Measurements from ENCODE around the gene SS18L1.

Gene SS18L1

DNA sequence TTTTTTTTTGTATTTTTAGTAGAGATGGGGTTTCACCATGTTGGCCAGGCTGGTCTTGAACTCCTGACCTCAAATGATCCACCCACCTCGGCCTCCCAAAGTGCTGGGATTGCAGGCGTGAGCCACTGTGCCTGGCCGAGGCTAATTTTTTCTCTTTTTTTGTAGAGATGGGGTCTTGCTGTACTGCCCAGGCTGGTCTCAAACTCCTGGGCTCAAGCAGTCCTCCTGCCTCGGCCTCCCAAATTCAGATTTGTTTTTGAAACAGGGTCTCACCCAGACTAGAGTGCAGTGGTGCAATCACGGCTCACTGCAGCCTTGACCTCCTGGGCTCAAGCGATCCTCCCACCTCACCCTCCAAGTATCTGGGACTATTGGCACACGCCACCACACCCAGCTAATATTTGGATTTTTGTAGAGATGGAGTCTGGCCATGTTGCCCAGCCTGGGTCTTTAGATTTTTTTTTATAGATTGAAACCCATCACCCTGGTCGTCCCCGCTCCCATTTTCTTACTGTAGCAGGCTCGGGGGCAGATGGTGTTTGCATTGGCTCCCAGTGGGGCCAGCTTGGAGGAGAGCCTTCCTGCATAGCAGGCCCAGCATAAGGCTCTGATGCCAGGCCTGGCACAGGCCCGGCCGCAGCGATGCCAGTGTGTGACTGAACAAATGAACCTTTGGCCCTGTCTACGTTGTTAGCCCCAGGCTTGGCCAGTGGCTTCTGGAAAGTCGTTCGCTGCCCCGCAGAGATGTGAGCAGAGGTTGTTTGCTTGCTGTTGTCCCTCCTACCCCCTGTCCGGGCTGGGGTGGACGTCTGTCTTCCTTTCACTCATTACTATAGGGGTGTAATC, 35.0 kb downstream of the SS18L1 start:
- H3K27ac ChIP-seq, result no peak overlapping the region
- H3K4me1 ChIP-seq, result peaks cover 0 to 9% (median 5%) of the 10 kb centered on the region in 4 donors
- no peak for DNase-seq
- TF ChIP-seq, protein P1, sequence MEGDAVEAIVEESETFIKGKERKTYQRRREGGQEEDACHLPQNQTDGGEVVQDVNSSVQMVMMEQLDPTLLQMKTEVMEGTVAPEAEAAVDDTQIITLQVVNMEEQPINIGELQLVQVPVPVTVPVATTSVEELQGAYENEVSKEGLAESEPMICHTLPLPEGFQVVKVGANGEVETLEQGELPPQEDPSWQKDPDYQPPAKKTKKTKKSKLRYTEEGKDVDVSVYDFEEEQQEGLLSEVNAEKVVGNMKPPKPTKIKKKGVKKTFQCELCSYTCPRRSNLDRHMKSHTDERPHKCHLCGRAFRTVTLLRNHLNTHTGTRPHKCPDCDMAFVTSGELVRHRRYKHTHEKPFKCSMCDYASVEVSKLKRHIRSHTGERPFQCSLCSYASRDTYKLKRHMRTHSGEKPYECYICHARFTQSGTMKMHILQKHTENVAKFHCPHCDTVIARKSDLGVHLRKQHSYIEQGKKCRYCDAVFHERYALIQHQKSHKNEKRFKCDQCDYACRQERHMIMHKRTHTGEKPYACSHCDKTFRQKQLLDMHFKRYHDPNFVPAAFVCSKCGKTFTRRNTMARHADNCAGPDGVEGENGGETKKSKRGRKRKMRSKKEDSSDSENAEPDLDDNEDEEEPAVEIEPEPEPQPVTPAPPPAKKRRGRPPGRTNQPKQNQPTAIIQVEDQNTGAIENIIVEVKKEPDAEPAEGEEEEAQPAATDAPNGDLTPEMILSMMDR (IDR thresholded peaks at IDR 0.05), result no peak
- H3K27me3 ChIP-seq, result no peaks in the 10 kb centered on the region
- intact Hi-C loops (cut with DNase I; ENCODE audit: low total_unique reads), result no loop called here
- H3K9me3 ChIP-seq, result no peaks in the 10 kb centered on the region
- H3K36me3 ChIP-seq, result peaks cover 8 to 58% (median 39%) of the 10 kb centered on the region in 3 donors
- H3K4me3 ChIP-seq, result no peak overlapping the region

DNA sequence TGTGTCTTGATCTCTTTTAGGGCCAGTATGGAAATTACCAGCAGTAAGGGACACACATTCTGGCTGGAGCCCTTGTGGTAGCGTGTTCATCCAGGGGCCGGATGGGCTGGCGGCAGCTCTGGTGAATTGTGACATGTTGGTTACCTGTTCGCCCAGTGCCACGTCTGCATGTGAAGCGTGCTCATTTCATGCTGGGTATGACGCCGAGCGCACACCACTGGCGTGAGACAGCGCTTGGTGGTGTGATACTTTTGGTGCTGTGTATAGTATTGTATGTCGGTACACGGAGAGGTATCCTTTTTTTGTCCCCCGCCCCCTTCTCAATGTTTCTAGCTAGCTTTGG, 35.6 kb downstream of the SS18L1 start:
- Histone ChIP-seq H3K4me1 (peaks cover 0 to 15% (median 11%) of the 10 kb centered on the region in 4 donors), H3K36me3 (peaks cover 8 to 52% (median 33%) of the 10 kb centered on the region in 3 donors), H3K4me3 (no peak overlapping the region), H3K27ac (no peak overlapping the region), H3K9me3 (no peaks in the 10 kb centered on the region), H3K27me3 (no peaks in the 10 kb centered on the region)
- TF ChIP-seq, protein P1 (IDR thresholded peaks at IDR 0.05), result no peak
- intact Hi-C loops (cut with DNase I; ENCODE audit: low total_unique reads), result no loop called here
- no peak for DNase-seq

DNA sequence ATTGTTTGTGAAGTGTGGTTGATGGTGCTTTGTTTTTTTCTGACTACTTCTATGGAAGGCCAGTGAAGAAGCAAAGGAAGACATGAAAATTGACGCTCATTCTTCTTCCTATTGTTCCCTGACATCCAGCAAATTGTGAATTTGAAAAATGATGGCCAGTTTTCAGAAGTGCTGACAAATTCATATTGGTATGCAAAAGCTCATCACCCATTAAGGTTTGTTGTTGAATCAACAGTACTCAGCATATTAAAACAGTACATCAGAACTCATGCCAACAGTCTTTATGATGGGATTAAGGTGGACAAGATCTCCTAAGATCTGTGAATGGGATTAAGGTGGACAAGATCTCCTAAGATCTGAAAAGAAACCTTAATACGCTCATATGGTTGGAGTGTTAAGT, 38.2 kb downstream of the SS18L1 start:
- H3K9me3 ChIP-seq, result no peaks in the 10 kb centered on the region
- no peaks in the 10 kb centered on the region for H3K27me3 ChIP-seq
- peaks cover 0 to 25% (median 16%) of the 10 kb centered on the region in 3 donors for H3K36me3 ChIP-seq
- H3K4me3 ChIP-seq, result peak overlapping the region; percentile 93 to 94
- H3K4me1 ChIP-seq, result peaks cover 0 to 23% (median 19%) of the 10 kb centered on the region in 4 donors
- no peak for DNase-seq
- H3K27ac ChIP-seq, result peak overlapping the region; percentile 83 to 97
- TF ChIP-seq, protein P1 (IDR thresholded peaks at IDR 0.05), result no peak
- intact Hi-C loops (cut with DNase I; ENCODE audit: low total_unique reads), result loop anchor here (10.0 kb wide), 1 partner anchor 53 kb away; the partner anchor contains the start of gene OSBPL2

DNA sequence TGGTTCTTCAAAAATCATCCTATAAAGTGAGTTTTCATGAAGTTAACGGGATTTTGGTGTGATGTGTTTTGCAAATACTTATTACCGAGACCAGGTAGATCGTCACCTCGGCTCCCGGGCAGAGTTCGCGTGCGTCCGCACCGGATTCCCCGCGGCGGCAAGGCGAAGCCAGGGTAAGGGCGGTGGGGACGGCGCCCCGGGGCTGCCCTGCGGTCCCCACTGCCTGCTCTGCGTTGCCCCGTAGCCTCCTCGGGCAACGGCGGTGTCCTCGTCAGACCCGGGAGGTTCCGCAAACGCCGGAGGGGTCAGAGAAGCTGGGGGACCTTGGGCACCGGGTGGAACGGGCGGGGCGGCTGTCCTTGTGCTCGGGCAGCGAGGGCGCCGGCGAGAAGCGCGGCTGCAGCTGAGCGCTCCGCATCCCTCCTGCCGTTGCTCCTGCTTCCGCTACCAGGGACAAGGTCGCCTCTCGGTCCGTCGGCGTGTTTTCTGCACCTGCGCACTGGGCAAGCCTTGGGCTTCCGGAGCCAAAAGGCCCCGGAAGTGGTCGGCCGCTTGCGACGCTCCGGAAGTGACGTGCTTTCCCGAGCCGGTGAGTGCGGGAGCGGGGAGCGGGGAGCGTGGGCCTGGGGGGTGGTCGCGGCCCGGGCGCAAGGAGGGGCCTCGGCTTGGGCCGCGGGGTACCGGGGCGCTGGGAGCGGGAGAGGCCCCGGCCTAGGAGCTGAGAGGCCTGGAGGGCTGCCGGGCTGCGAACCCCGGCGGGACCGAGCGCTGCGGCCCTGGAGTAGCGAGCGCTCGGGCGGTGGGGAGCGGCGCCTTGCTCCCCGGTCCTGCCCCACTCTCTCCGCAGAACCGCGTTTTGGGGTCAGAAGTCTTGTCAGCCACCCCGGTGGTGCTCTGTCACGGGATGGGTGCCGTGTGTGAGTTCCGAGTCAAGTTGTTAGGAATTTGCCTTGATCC, 39.2 kb downstream of the SS18L1 start, which contains the start of gene MTG2:
Gene MTG2, plus strand, starts transcription at position 560 of the 957 bp plus-strand sequence. CDS start 10,393 bp downstream, outside the sequence.
- H3K27ac ChIP-seq, result peak within 1 kb of the TSS; percentile 83 to 97
- H3K36me3 ChIP-seq, result peaks cover 0 to 17% (median 16%) of the 10 kb centered on the region in 3 donors
- peak within 1 kb of the TSS; percentile 93 to 94 for H3K4me3 ChIP-seq
- H3K4me1 ChIP-seq, result peaks cover 0 to 32% (median 22%) of the 10 kb centered on the region in 4 donors
- TF ChIP-seq, protein P1 (IDR thresholded peaks at IDR 0.05), result no peak
- H3K9me3 ChIP-seq, result no peaks in the 10 kb centered on the region
- DNase-seq, result peak; percentile 91 to 96
- intact Hi-C loops (cut with DNase I; ENCODE audit: low total_unique reads), result loop anchor here (10.0 kb wide), 1 partner anchor 52 kb away; the partner anchor contains the start of gene OSBPL2
- H3K27me3 ChIP-seq, result no peaks in the 10 kb centered on the region

DNA sequence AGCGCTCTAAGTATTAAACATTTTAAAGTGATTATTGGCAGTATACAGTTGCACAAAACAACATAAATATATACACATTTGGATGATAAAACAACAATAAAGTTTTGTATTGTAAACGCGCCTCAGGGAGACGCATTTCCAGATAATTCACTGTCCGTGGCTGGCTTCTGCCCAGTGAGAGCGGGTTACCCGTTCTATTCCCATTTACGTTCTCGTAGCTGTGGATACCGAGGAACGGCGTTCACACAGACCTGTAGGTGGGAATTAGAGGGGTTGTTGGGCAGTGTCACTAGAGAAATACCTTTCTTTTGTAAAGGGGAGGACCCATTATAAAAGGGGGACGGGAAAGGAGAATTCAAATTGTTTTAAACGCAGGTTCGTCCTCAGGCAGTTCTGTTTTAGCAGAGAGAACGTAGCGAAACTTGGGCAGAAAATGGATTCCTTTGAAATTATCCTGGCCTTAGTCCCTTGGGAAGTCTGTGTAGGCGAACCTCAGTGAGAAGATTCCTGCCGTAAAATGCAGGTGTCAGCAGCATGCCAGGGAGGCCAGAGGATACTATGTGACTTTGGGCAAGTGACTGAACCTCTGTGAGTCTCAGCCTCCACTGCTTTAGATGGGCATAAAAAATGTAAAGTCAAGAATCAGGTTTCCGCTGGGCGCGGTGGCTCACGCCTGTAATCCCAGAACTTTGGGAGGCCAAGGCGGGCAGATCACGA, 40.0 kb downstream of the SS18L1 start:
- DNase-seq, result no peak
- TF ChIP-seq, protein P1 (IDR thresholded peaks at IDR 0.05), result no peak
- no peaks in the 10 kb centered on the region for H3K27me3 ChIP-seq
- no peaks in the 10 kb centered on the region for H3K9me3 ChIP-seq
- peak overlapping the region; percentile 93 to 94 for H3K4me3 ChIP-seq
- peaks cover 0 to 13% (median 13%) of the 10 kb centered on the region in 3 donors for H3K36me3 ChIP-seq
- H3K4me1 ChIP-seq, result peaks cover 0 to 32% (median 22%) of the 10 kb centered on the region in 4 donors
- intact Hi-C loops (cut with DNase I; ENCODE audit: low total_unique reads), result loop anchor here (10.0 kb wide), 1 partner anchor 51 kb away; the partner anchor contains the start of gene OSBPL2
- H3K27ac ChIP-seq, result peak overlapping the region; percentile 83 to 97
